ENCODE data around the gene SH2D3A. TPM values are rescaled to one million over a fixed set of nuclear protein-coding genes. Genes with fewer than 3 reads are reported as not detected.
A peak's percentile ranks its signal among the peaks of the same experiment; 100 is the strongest.

SH2D3A gene
- total and polyA plus RNA-seq, 2 of the 8 experiments (the other 6 are each of a cell fraction or from before 2014, with no cell fraction given): 14.5 to 22.1 TPM

DNA sequence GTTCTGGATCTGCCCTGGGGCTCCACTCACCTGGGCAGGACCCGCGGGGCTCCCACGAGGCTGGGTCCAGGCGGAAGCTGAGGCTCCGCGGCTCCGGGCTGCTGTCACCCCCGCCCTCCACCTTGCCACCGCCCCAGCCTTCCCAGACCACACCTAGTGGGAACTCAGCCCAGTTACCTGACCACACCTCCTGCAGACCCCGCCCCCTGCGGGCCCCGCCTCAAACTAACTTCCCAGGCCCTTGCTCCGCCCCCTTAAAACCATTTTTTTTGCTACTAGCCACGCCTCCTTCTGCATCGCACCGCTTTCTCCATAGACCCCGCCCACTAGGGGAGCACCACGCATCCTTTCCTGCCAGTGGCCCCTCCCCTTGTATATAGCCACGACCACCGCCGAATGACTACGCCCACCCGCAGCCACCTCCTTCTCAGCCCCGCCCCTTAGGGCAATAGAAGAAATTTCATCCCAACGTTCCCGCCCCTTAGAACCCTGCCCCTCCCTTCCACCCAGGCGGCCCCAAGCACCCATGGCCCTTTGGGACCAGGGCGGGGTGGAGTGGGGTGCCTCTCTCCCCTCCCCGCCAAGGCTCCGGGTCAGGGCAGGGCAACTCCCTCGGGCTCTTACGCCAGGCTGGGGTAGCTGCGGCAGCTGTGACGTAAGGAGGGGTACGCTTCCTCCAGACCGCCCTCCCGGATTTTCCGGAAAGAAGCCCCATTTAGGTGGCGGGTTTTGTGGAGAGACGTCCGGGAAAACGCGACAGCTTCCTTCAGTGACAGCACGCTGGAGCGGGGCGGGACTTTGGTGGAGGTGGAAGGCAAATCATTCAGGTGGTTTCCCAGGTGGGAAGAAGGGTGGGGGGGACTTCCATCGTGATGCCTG, at the start of gene SH2D3A (continued):
- TF ChIP-seq, protein P1, sequence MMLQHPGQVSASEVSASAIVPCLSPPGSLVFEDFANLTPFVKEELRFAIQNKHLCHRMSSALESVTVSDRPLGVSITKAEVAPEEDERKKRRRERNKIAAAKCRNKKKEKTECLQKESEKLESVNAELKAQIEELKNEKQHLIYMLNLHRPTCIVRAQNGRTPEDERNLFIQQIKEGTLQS (IDR thresholded peaks at IDR 0.05; ENCODE audit: insufficient read depth, low read depth, low read length): no peak
- no peak for TF ChIP-seq SIX5 (IDR thresholded peaks at IDR 0.05; ENCODE audit: low read depth, low read length)
- 0 out of 3 replicates have a peak, but pooled peaks of 1 of the 2 experiments have one; percentile 29 for TF ChIP-seq EP300 (IDR thresholded peaks at IDR 0.05; ENCODE audit: borderline replicate concordance in 1 of 2, low read depth in 2 of 2, low read length in 2 of 2)
- TF ChIP-seq NRF1 (IDR thresholded peaks at IDR 0.05; ENCODE audit: low read depth, low read length): no peak
- peak; percentile 78; the same call in 1 of the 2 replicates for TF ChIP-seq SP4 (IDR thresholded peaks at IDR 0.05; ENCODE audit: low read length)
- TF ChIP-seq TBP (IDR thresholded peaks at IDR 0.05; ENCODE audit: low read depth, low read length): peak; percentile 26; the same call in 1 of the 2 replicates
- TF ChIP-seq TAF7 (optimal IDR thresholded peaks at IDR 0.05; ENCODE audit: borderline replicate concordance, low read depth, low read length): no peak
- no peak for TF ChIP-seq RFX5 (IDR thresholded peaks at IDR 0.05; ENCODE audit: borderline replicate concordance, low read depth, low read length)
- TF ChIP-seq CTCF (IDR thresholded peaks at IDR 0.05; ENCODE audit: control extremely low read depth in 1 of 3, insufficient read depth in 1 of 3, low read depth in 1 of 3, low read length in 3 of 3): no peak
- 0 out of 2 replicates have a peak, but pooled peaks have one; percentile 39 for TF ChIP-seq TAF1 (IDR thresholded peaks at IDR 0.05; ENCODE audit: low read depth, low read length)
- no peak for TF ChIP-seq TEAD4 (IDR thresholded peaks at IDR 0.05; ENCODE audit: low read depth, low read length)
- peak; percentile 27 for TF ChIP-seq ASH2L (IDR thresholded peaks at IDR 0.05; ENCODE audit: low read length)
- peak; percentile 67 to 77; a peak in 3 of 4 replicates for TF ChIP-seq SIN3A (conservative IDR thresholded peaks at IDR 0.05 in 1 of 2, IDR thresholded peaks at IDR 0.05 in 1 of 2; ENCODE audit: low read depth in 1 of 2, low read length in 2 of 2)
- no peak for TF ChIP-seq SIRT6 (IDR thresholded peaks at IDR 0.05; ENCODE audit: low read length)
- no peak for TF ChIP-seq RAD21 (IDR thresholded peaks at IDR 0.05 in 1 of 2, conservative IDR thresholded peaks at IDR 0.05 in 1 of 2; ENCODE audit: low read depth in 2 of 2, low read length in 2 of 2)
- TF ChIP-seq SP1 (IDR thresholded peaks at IDR 0.05; ENCODE audit: low read depth, low read length): peak; percentile 85; the same call in 1 of the 2 replicates
- no peak for TF ChIP-seq CHD1 (IDR thresholded peaks at IDR 0.05; ENCODE audit: low read depth, low read length)
- no peak for TF ChIP-seq NANOG (IDR thresholded peaks at IDR 0.05; ENCODE audit: insufficient read depth, low read depth, low read length, poor library complexity, severe bottlenecking)
- TF ChIP-seq POLR2A (IDR thresholded peaks at IDR 0.05; ENCODE audit: control extremely low read depth in 1 of 2, low read depth in 2 of 2, low read length in 2 of 2): peak in 1 of 2 experiments; percentile 79; a peak in 2 of 3 replicates
- peak; percentile 92 for TF ChIP-seq CREB1 (IDR thresholded peaks at IDR 0.05)

Data from H1 (cell line).